ENCODE results near the gene SLC20A1.

SLC20A1 gene

GRCh38 chr2:112626604-112627059 lies 19.1 kb upstream of the SLC20A1 start:
- H3K27ac ChIP-seq (ENCODE audit: low read depth, low read length) = no peak overlapping the region
- no peaks in the 10 kb centered on the region for H4K20me1 ChIP-seq (ENCODE audit: low read depth, low read length)
- H3K4me2 ChIP-seq (ENCODE audit: low read depth, low read length, poor library complexity, severe bottlenecking) = no peak overlapping the region
- no peaks in the 10 kb centered on the region for H3K9me3 ChIP-seq (ENCODE audit: insufficient read depth, low read length)
- peak overlapping the region; percentile 14 for H2AFZ ChIP-seq (ENCODE audit: low read depth, low read length, severe bottlenecking)
- no peaks in the 10 kb centered on the region for H3K9me2 ChIP-seq (replicated peaks; ENCODE audit: insufficient read depth, low read length)
- no peak overlapping the region for H3K4me3 ChIP-seq (ENCODE audit: insufficient read depth, low read length, poor library complexity, severe bottlenecking)
- H3F3A ChIP-seq (ENCODE audit: insufficient read depth) = no peaks in the 10 kb centered on the region
- H3K9ac ChIP-seq (ENCODE audit: low read length) = no peak overlapping the region
- TF ChIP-seq EZH2phosphoT487 (conservative IDR thresholded peaks at IDR 0.05; ENCODE audit: low read length) (no peak), CTCF (IDR thresholded peaks at IDR 0.05; ENCODE audit: insufficient read depth, low read length, poor library complexity, severe bottlenecking) (peak; percentile 66)
- H3K36me3 ChIP-seq (ENCODE audit: low read length) = no peaks in the 10 kb centered on the region
- no peaks in the 10 kb centered on the region for H3K27me3 ChIP-seq (ENCODE audit: low read length)
- H3K79me2 ChIP-seq (ENCODE audit: insufficient read depth, low read length) = no peaks in the 10 kb centered on the region

- H3K9me3 ChIP-seq (ENCODE audit: insufficient read depth, low read length) = no peaks in the 10 kb centered on the region
- H3K9me2 ChIP-seq (replicated peaks; ENCODE audit: insufficient read depth, low read length) = no peaks in the 10 kb centered on the region
- H4K20me1 ChIP-seq (ENCODE audit: low read depth, low read length) = no peaks in the 10 kb centered on the region
- TF ChIP-seq CTCF (IDR thresholded peaks at IDR 0.05; ENCODE audit: insufficient read depth, low read length, poor library complexity, severe bottlenecking) = no peak
- TF ChIP-seq EZH2phosphoT487 (conservative IDR thresholded peaks at IDR 0.05; ENCODE audit: low read length) = no peak
- no peak overlapping the region for H3K9ac ChIP-seq (ENCODE audit: low read length)
- H3F3A ChIP-seq (ENCODE audit: insufficient read depth) = no peaks in the 10 kb centered on the region
- H3K27me3 ChIP-seq (ENCODE audit: low read length) = no peaks in the 10 kb centered on the region
- H3K79me2 ChIP-seq (ENCODE audit: insufficient read depth, low read length) = no peaks in the 10 kb centered on the region
- H3K27ac ChIP-seq (ENCODE audit: low read depth, low read length) = no peak overlapping the region
- H3K4me3 ChIP-seq (ENCODE audit: insufficient read depth, low read length, poor library complexity, severe bottlenecking) = no peak overlapping the region
- no peak overlapping the region for H3K4me2 ChIP-seq (ENCODE audit: low read depth, low read length, poor library complexity, severe bottlenecking)
- H2AFZ ChIP-seq (ENCODE audit: low read depth, low read length, severe bottlenecking) = peak overlapping the region; percentile 14
- no peaks in the 10 kb centered on the region for H3K36me3 ChIP-seq (ENCODE audit: low read length)
These were observed 18.4 kb upstream of the SLC20A1 start for GRCh38 chr2:112627060-112628040.

- H3K4me2 ChIP-seq (ENCODE audit: low read depth, low read length, poor library complexity, severe bottlenecking) = no peak overlapping the region
- H3F3A ChIP-seq (ENCODE audit: insufficient read depth) = no peaks in the 10 kb centered on the region
- H3K9ac ChIP-seq (ENCODE audit: low read length) = no peak overlapping the region
- no peaks in the 10 kb centered on the region for H3K79me2 ChIP-seq (ENCODE audit: insufficient read depth, low read length)
- no peaks in the 10 kb centered on the region for H3K36me3 ChIP-seq (ENCODE audit: low read length)
- H3K27ac ChIP-seq (ENCODE audit: low read depth, low read length) = no peak overlapping the region
- TF ChIP-seq EZH2phosphoT487 (conservative IDR thresholded peaks at IDR 0.05; ENCODE audit: low read length) (no peak), CTCF (IDR thresholded peaks at IDR 0.05; ENCODE audit: insufficient read depth, low read length, poor library complexity, severe bottlenecking) (no peak)
- no peak overlapping the region for H3K4me3 ChIP-seq (ENCODE audit: insufficient read depth, low read length, poor library complexity, severe bottlenecking)
- H3K27me3 ChIP-seq (ENCODE audit: low read length) = no peaks in the 10 kb centered on the region
- H4K20me1 ChIP-seq (ENCODE audit: low read depth, low read length) = no peaks in the 10 kb centered on the region
- H2AFZ ChIP-seq (ENCODE audit: low read depth, low read length, severe bottlenecking) = no peak overlapping the region
- no peaks in the 10 kb centered on the region for H3K9me3 ChIP-seq (ENCODE audit: insufficient read depth, low read length)
- H3K9me2 ChIP-seq (replicated peaks; ENCODE audit: insufficient read depth, low read length) = no peaks in the 10 kb centered on the region
These were observed 16.5 kb upstream of the SLC20A1 start for GRCh38 chr2:112629224-112629623.

All from SU-DHL-6 (cell line).